B cell (primary cell): ENCODE measurements around the gene VIPR2.

Source experiments
- EZH2 ChIP-seq: IDR thresholded peaks from 2 replicates; pipeline ENCODE4 v1.6.1; 2012; ENCODE audit warnings: borderline replicate concordance, low read depth, mild to moderate bottlenecking, moderate library complexity, low read length; ENCODE audit not compliant: insufficient read depth, poor library complexity, severe bottlenecking
- TF ChIP-seq, protein P1 (sequence below): fragments of 200-600 bp; IDR thresholded peaks from one replicate; pipeline ENCODE4 v1.8.0; 2022; ENCODE audit warnings: antibody characterized with exemption, mild to moderate bottlenecking

DNA sequence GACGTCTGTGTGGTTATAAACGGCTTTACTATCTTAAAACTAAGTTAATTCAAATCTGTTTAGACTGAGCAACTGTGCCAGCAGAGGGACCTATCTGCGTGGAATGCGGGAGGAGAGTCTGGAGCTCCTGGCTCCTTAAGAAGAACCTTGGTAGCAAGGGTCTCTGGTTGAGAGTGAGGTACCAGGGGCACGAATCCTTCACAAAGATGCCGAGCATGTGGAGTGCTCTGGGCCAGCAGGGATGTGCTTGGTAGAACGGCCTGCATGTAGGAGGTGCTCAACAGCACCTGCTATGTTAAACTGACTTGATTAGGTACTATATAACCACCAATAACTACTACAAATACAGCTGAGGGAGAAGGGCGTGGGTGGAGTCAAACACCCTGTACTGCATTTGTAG, 102.6 kb downstream of the VIPR2 start:
- TF ChIP-seq, protein P1, sequence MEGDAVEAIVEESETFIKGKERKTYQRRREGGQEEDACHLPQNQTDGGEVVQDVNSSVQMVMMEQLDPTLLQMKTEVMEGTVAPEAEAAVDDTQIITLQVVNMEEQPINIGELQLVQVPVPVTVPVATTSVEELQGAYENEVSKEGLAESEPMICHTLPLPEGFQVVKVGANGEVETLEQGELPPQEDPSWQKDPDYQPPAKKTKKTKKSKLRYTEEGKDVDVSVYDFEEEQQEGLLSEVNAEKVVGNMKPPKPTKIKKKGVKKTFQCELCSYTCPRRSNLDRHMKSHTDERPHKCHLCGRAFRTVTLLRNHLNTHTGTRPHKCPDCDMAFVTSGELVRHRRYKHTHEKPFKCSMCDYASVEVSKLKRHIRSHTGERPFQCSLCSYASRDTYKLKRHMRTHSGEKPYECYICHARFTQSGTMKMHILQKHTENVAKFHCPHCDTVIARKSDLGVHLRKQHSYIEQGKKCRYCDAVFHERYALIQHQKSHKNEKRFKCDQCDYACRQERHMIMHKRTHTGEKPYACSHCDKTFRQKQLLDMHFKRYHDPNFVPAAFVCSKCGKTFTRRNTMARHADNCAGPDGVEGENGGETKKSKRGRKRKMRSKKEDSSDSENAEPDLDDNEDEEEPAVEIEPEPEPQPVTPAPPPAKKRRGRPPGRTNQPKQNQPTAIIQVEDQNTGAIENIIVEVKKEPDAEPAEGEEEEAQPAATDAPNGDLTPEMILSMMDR = no peak
- TF ChIP-seq EZH2 = no peak
